Measurements from ENCODE around the gene MBOAT1. TPM values are rescaled to one million over a fixed set of nuclear protein-coding genes. Genes with fewer than 3 reads are reported as not detected.

Gene MBOAT1
- total RNA-seq, 4 donors from 2014 or later, result 6.6 to 10.2 (median 7.0) TPM

DNA sequence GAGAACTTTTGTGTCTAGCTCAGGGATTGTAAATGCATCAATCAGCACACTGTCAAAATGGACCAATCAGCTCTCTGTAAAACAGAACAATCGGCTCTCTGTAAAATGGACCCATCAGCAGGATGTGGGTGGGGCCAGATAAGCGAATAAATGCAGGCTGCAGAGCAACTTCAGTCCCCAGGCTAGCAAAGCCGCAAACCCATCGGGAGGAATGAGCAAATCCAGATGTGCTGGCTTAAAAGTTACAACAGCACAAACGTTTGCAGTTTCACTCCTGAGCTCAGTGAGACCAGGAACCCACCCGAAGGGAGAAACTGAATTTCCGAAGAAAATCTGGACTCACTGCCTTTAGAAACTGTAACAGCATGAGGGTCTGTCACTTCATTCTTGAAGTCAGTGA, 21.9 kb upstream of the MBOAT1 start:
- ATAC-seq (ENCODE audit: low FRiP score) (no peak), DNase-seq (ENCODE audit: low spot score) (no peak)
- TF ChIP-seq, protein P1, sequence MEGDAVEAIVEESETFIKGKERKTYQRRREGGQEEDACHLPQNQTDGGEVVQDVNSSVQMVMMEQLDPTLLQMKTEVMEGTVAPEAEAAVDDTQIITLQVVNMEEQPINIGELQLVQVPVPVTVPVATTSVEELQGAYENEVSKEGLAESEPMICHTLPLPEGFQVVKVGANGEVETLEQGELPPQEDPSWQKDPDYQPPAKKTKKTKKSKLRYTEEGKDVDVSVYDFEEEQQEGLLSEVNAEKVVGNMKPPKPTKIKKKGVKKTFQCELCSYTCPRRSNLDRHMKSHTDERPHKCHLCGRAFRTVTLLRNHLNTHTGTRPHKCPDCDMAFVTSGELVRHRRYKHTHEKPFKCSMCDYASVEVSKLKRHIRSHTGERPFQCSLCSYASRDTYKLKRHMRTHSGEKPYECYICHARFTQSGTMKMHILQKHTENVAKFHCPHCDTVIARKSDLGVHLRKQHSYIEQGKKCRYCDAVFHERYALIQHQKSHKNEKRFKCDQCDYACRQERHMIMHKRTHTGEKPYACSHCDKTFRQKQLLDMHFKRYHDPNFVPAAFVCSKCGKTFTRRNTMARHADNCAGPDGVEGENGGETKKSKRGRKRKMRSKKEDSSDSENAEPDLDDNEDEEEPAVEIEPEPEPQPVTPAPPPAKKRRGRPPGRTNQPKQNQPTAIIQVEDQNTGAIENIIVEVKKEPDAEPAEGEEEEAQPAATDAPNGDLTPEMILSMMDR (IDR thresholded peaks at IDR 0.05), result no peak

DNA sequence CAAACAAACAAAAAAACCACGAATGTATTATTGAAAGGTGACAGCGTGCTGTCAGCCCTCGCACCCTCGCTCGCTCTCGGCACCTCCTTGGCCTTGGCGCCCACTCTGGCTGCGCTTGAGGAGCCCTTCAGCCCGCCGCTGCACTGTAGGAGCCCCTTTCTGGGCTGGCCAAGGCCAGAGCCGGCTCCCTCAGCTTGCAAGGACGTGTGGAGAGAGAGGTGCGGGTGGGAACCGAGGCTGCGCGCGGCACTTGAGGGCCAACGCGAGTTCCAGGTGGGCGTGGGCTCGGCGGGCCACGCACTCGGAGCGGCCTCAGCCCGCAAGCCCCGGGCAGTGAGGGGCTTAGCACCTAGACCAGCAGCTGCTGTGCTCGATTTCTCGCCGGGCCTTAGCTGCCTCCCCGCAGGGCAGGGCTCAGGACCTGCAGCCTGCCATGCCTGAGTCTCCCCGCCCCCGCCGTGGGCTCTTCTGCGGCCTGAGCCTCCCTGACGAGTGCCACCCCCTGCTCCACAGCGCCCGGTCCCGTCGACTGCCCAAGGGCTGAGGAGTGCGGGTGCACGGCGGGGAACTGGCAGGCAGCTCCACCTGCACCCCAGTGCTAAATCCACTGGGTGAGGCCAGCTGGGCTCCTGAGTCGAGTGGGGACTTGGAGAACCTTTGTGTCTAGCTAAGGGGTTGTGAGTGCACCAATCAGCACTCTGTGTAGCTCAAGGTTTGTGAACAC, 20.9 kb upstream of the MBOAT1 start:
- TF ChIP-seq, protein P1 (IDR thresholded peaks at IDR 0.05), result no peak
- no peak for DNase-seq (ENCODE audit: low spot score)
- no peak for ATAC-seq (ENCODE audit: low FRiP score)

DNA sequence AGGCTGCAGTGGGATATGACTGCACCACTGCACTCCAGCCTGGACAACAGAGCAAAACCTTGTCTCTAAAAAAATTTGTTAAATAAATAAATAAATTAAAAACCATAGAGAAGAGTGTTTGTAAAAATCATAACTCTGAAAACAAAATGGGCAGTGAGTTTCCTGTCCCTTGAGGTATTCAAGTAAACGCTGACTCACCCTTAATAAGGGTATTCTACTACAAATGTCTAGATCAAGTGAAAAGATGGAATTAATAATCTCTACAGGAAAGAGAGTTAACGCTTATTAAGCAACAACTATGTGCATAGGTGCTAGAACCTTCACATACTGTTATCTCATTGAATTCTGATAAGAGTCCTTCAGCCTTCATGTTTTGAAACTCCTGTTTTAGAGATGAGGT, 19.9 kb upstream of the MBOAT1 start:
- TF ChIP-seq, protein P1 (IDR thresholded peaks at IDR 0.05), result no peak
- ATAC-seq (ENCODE audit: low FRiP score) (no peak), DNase-seq (ENCODE audit: low spot score) (no peak)

DNA sequence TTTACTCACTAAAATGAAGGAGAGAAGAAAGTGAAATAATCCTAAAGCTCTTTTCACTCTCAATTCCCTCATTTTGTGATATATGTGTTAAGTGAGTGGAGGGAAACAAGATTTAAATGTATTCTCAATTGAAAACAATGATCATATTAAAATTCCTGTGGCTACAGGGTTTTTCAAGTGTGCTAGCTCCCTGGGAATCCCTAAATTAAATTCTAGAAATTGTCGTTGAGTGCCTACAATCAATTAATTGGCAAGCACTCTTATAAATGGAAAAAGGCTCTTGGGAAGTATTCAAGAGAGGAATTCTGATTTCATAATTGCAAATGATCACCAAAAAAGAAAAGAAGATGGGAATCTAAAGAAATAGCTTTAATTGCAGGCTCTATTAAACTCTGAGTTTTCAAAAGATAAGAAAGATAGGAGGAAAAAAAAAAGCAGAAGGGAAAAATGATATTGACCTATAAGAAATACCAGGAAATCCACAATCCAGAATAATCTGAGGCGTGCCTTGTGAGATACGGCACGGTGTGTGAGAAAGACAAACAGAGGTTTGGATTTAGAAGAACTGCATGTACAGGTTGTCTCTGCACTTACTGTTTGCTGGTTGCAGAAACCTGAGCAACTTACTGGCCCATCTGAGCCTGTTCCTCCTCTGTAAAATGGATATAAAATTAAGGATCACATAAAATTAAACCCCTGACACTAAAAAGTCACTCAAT, 18.3 kb upstream of the MBOAT1 start:
- DNase-seq (ENCODE audit: low spot score), result no peak
- TF ChIP-seq, protein P1 (IDR thresholded peaks at IDR 0.05), result no peak
- ATAC-seq (ENCODE audit: low FRiP score), result no peak

DNA sequence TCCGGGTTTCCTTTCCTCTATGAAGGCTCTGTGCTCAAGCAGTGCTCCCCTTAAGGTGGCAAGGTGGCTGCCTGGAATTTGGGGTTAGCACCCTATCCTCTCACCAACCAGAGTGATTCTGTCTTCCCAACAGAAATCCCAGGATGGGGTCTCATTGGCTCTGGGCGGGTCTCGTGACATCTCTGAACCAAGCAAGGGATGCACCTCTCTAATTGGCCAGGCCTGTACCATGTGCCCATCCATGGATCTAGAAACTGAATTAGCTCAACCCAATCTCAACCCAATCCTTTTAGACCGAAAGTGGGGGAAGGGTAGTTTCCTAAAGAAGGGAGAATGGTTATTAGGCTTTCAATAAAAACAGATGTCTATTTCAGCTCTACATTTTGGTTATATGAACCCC, 17.6 kb upstream of the MBOAT1 start:
- ATAC-seq (ENCODE audit: low FRiP score) (no peak), DNase-seq (ENCODE audit: low spot score) (no peak)
- TF ChIP-seq, protein P1 (IDR thresholded peaks at IDR 0.05), result no peak

DNA sequence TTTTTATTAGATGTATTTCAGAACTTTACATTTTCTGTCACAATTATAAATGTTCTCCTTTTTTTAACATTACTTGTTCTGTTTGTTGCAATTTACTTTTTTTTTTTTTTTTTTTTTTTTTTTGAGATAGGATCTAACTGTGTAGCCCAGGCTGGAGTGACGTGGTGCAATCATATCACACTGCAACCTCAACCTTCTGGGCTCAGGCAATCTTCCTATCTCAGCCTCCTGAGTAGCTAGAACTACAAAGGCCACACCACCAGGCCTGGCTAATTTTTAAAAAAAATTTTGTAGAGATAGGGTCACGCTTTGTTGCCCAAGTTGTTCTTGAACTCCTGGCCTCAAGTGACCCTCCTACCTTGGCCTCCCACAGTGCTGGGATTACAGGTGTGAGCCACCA, 15.1 kb upstream of the MBOAT1 start:
- DNase-seq (ENCODE audit: low spot score), result no peak
- TF ChIP-seq, protein P1 (IDR thresholded peaks at IDR 0.05), result no peak
- ATAC-seq (ENCODE audit: low FRiP score), result no peak

DNA sequence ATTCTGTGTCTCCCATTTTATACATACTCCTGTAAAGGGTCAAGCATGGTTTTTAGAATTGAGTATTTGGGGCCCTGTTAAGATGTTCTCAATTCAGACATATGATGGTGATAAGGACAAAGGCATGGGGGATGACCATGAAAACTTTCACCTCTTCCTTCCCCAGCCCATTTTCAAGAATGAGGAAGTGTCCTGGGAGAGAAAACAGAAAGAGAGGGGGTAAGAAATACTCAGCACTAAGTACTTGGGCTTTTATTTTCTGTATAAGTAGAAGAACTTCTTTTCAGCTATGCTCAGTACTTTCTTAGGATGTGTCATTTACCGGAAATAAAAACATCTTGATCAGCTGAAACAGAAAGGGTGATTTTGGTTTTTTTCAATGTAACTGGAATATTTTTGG, 10.9 kb upstream of the MBOAT1 start:
- ATAC-seq (ENCODE audit: low FRiP score), result no peak
- DNase-seq (ENCODE audit: low spot score), result no peak
- TF ChIP-seq, protein P1 (IDR thresholded peaks at IDR 0.05), result no peak
